ENCODE measurements around the gene GAD2.

The GAD2 gene

GRCh38 chr10:26227786-26228185 is 11.2 kb downstream of the GAD2 start:
- Histone ChIP-seq H3K9ac (ENCODE audit: low read length) (no peak overlapping the region), H3K27me3 (replicated peaks; ENCODE audit: insufficient read depth, low read length) (no peaks in the 10 kb centered on the region), H3K4me1 (ENCODE audit: low read length) (no peaks in the 10 kb centered on the region), H3K27ac (ENCODE audit: low read length) (no peak overlapping the region), H3K4me2 (ENCODE audit: low read depth, low read length) (no peak overlapping the region), H3K4me3 (ENCODE audit: low read length) (no peak overlapping the region), H3K9me3 (replicated peaks; ENCODE audit: insufficient read depth, low read length) (no peaks in the 10 kb centered on the region), H4K20me1 (ENCODE audit: insufficient read depth, low read length) (no peaks in the 10 kb centered on the region), H3F3A (ENCODE audit: insufficient read depth, low read length) (no peaks in the 10 kb centered on the region), H3K9me2 (replicated peaks; ENCODE audit: insufficient read depth, low read length) (no peaks in the 10 kb centered on the region), H2AFZ (ENCODE audit: low read length) (no peak overlapping the region), H3K36me3 (replicated peaks; ENCODE audit: insufficient read depth, low read length) (no peaks in the 10 kb centered on the region), H3K79me2 (ENCODE audit: low read length) (no peaks in the 10 kb centered on the region)
- DNase-seq = no peak
- no peak for TF ChIP-seq EZH2phosphoT487 (IDR thresholded peaks at IDR 0.05; ENCODE audit: low read length)
- no peak for TF ChIP-seq EZH2 (optimal IDR thresholded peaks at IDR 0.05; ENCODE audit: low read depth, low read length)
- TF ChIP-seq CTCF (IDR thresholded peaks at IDR 0.05; ENCODE audit: low read length) = no peak

- H3K36me3 ChIP-seq (replicated peaks; ENCODE audit: insufficient read depth, low read length) = no peaks in the 10 kb centered on the region
- DNase-seq = peak; percentile 12
- H3K79me2 ChIP-seq (ENCODE audit: low read length) = no peaks in the 10 kb centered on the region
- TF ChIP-seq EZH2phosphoT487 (IDR thresholded peaks at IDR 0.05; ENCODE audit: low read length) = no peak
- TF ChIP-seq CTCF (IDR thresholded peaks at IDR 0.05; ENCODE audit: low read length) = no peak
- no peak for TF ChIP-seq EZH2 (optimal IDR thresholded peaks at IDR 0.05; ENCODE audit: low read depth, low read length)
- H4K20me1 ChIP-seq (ENCODE audit: insufficient read depth, low read length) = no peaks in the 10 kb centered on the region
- no peak overlapping the region for H3K4me2 ChIP-seq (ENCODE audit: low read depth, low read length)
- no peaks in the 10 kb centered on the region for H3K4me1 ChIP-seq (ENCODE audit: low read length)
- no peaks in the 10 kb centered on the region for H3K9me2 ChIP-seq (replicated peaks; ENCODE audit: insufficient read depth, low read length)
- H3K9me3 ChIP-seq (replicated peaks; ENCODE audit: insufficient read depth, low read length) = no peaks in the 10 kb centered on the region
- no peaks in the 10 kb centered on the region for H3K27me3 ChIP-seq (replicated peaks; ENCODE audit: insufficient read depth, low read length)
- H3K9ac ChIP-seq (ENCODE audit: low read length) = no peak overlapping the region
- no peak overlapping the region for H2AFZ ChIP-seq (ENCODE audit: low read length)
- no peak overlapping the region for H3K27ac ChIP-seq (ENCODE audit: low read length)
- no peak overlapping the region for H3K4me3 ChIP-seq (ENCODE audit: low read length)
- no peaks in the 10 kb centered on the region for H3F3A ChIP-seq (ENCODE audit: insufficient read depth, low read length)
Measured at GRCh38 chr10:26232174-26232573, 15.6 kb downstream of the GAD2 start.

GRCh38 chr10:26235761-26236160 is 19.2 kb downstream of the GAD2 start:
- no peaks in the 10 kb centered on the region for H3K9me3 ChIP-seq (replicated peaks; ENCODE audit: insufficient read depth, low read length)
- no peaks in the 10 kb centered on the region for H3F3A ChIP-seq (ENCODE audit: insufficient read depth, low read length)
- H3K79me2 ChIP-seq (ENCODE audit: low read length) = no peaks in the 10 kb centered on the region
- no peaks in the 10 kb centered on the region for H4K20me1 ChIP-seq (ENCODE audit: insufficient read depth, low read length)
- no peak overlapping the region for H3K9ac ChIP-seq (ENCODE audit: low read length)
- H2AFZ ChIP-seq (ENCODE audit: low read length) = no peak overlapping the region
- TF ChIP-seq CTCF (IDR thresholded peaks at IDR 0.05; ENCODE audit: low read length) = no peak
- TF ChIP-seq EZH2 (optimal IDR thresholded peaks at IDR 0.05; ENCODE audit: low read depth, low read length) = no peak
- TF ChIP-seq EZH2phosphoT487 (IDR thresholded peaks at IDR 0.05; ENCODE audit: low read length) = no peak
- no peaks in the 10 kb centered on the region for H3K27me3 ChIP-seq (replicated peaks; ENCODE audit: insufficient read depth, low read length)
- no peak overlapping the region for H3K4me2 ChIP-seq (ENCODE audit: low read depth, low read length)
- H3K36me3 ChIP-seq (replicated peaks; ENCODE audit: insufficient read depth, low read length) = no peaks in the 10 kb centered on the region
- no peak overlapping the region for H3K4me3 ChIP-seq (ENCODE audit: low read length)
- DNase-seq = no peak
- no peak overlapping the region for H3K27ac ChIP-seq (ENCODE audit: low read length)
- no peaks in the 10 kb centered on the region for H3K9me2 ChIP-seq (replicated peaks; ENCODE audit: insufficient read depth, low read length)
- no peaks in the 10 kb centered on the region for H3K4me1 ChIP-seq (ENCODE audit: low read length)
